Measurements from ENCODE around the gene SPDYE2. TPM values are rescaled to one million over a fixed set of nuclear protein-coding genes. Genes with fewer than 3 reads are reported as not detected.
"Not testable (repeated sequence)": the region's sequence is repeated elsewhere in the genome, so short reads cannot be mapped to it uniquely, and the experiment has no call there.

SPDYE2 gene
- total RNA-seq, 3 donors from 2014 or later, result not detected

DNA sequence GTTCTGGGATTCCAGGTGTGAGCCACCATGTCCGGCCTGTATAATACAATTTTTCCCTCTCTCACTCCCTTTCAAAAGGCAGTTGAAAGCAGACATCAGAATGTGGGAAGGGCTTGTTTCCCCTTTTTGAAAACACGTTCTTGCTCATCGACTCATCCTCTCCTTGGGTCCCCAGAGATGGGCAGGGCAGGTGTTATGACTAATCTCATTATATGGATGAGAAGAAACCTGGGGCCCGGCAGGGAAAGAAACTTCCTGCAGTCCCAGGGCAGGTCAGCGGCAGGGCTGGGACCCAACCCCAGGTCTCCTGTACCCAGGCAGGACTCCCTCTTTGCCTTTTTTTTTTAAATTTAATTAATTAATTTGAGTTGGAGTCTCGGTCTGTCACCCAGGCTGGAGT is 4.7 kb upstream of the SPDYE2 start:
- H3K4me3 ChIP-seq; H3K27me3 ChIP-seq; intact Hi-C loops (cut with DNase I; ENCODE audit: low total_unique reads); H3K4me1 ChIP-seq; H3K9me3 ChIP-seq; H3K36me3 ChIP-seq; H3K27ac ChIP-seq; DNase-seq (ENCODE audit: low spot score in 2 of 2): not testable (repeated sequence)

DNA sequence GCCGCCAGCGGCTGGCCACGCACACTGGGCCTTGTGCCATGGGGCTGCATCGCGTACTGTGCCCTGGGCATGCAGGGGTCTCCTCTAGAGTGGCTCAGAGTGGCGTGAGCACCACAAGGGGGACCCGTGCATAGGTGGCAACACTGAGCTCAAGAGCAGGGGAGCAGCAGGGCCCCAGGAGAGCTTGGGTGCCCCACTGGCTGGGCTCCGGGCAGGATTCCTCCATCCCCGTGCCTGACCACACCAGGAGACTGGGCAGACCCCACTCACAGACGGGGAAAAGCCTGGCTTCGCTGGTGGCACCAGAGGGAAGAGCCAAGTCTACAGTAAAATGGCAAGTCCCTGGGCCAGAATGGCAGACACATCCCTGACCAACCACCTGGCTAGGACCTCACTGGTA is 17.6 kb downstream of the SPDYE2 start:
- H3K27me3 ChIP-seq; DNase-seq (ENCODE audit: low spot score in 2 of 2); H3K4me1 ChIP-seq; H3K4me3 ChIP-seq; intact Hi-C loops (cut with DNase I; ENCODE audit: low total_unique reads); H3K27ac ChIP-seq; H3K36me3 ChIP-seq; H3K9me3 ChIP-seq: not testable (repeated sequence)

DNA sequence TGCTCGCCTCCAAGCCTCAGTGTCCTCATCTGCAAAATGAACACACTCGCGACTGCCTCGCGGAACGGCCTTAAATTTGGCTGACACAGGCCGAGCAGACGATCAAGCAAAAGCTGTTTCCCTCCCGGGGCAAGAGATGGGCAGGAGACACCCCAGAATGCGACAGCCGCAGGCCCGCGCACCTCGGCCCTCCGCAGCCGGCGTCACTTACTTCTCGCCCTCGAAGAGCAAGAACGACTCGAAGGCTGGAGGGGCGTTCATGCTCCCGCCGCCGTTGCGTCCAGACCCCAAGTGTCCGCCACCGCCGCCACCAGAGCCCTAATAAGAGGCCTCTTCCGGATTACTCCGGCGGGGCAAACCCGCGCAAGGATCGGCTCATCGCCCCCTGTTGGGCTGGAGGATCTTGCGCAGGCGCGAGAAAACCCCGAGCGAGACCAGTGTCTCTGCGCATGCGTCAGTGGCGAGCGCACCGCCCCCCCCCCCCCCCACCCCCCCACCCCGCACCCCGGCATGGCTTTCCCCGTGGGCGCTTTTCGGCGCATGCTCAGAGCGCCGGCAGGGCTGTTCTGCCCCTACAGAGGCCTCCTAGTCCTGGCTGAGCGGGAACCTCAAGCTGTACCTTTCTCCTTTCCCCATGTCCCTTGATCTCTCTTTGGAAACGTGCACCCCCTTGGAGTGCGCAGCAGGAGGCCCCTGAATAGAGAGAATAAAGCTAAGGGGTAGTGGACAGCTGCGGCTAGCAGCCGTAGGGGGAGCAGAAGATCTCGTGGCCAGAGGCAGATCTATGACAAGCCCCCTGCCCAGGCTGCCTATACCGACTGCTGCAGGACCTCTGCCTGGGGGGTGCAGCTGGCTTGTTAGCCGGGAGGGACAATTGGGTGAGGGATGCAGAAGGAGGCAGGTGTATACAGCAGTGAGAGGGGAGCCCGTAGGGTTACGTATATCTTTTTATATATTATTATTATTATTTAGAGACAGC is 21.5 kb downstream of the SPDYE2 start, which contains the start of gene POLR2J3:
Gene POLR2J3, minus strand, starts transcription at position 323 of the 979 bp plus-strand sequence. Its CDS starts 62 bp downstream, at position 261.
- intact Hi-C loops (cut with DNase I; ENCODE audit: low total_unique reads); H3K27me3 ChIP-seq; H3K4me1 ChIP-seq; H3K9me3 ChIP-seq; H3K36me3 ChIP-seq: not testable (repeated sequence)
- DNase-seq (ENCODE audit: low spot score in 2 of 2), result peak; percentile 92 to 100
- Histone ChIP-seq H3K4me3 (peak within 1 kb of the TSS; percentile 60 to 82 (median 61)), H3K27ac (peak within 1 kb of the TSS; percentile 58 to 68)
- peak; percentile 7 to 79 (median 62) for TF ChIP-seq POLR2AphosphoS5 (IDR thresholded peaks at IDR 0.05)
- TF ChIP-seq, protein P1, sequence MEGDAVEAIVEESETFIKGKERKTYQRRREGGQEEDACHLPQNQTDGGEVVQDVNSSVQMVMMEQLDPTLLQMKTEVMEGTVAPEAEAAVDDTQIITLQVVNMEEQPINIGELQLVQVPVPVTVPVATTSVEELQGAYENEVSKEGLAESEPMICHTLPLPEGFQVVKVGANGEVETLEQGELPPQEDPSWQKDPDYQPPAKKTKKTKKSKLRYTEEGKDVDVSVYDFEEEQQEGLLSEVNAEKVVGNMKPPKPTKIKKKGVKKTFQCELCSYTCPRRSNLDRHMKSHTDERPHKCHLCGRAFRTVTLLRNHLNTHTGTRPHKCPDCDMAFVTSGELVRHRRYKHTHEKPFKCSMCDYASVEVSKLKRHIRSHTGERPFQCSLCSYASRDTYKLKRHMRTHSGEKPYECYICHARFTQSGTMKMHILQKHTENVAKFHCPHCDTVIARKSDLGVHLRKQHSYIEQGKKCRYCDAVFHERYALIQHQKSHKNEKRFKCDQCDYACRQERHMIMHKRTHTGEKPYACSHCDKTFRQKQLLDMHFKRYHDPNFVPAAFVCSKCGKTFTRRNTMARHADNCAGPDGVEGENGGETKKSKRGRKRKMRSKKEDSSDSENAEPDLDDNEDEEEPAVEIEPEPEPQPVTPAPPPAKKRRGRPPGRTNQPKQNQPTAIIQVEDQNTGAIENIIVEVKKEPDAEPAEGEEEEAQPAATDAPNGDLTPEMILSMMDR (IDR thresholded peaks at IDR 0.05), result peak in 1 of 3 donors; percentile 69

DNA sequence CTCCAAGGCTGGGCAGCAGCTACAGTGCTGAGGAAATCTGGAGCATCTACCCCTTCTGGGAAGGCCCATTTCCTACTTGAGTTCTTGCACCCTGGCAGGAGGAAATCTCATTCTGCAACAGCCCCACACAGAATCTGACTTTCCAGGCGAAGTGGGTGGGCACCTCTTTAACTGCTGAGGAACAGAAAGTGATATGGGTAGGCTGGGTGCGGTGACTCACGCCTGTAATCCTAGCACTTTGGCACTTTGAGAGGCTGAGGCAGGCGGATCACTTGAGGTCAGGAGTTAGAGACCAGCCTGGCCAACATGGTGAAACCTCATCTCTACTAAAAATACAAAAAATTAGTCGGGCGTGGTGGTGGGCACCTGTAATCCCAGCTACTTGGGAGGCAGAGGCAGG is 23.6 kb downstream of the SPDYE2 start:
- H3K36me3 ChIP-seq; H3K4me3 ChIP-seq; H3K27ac ChIP-seq; intact Hi-C loops (cut with DNase I; ENCODE audit: low total_unique reads); H3K4me1 ChIP-seq; H3K27me3 ChIP-seq; H3K9me3 ChIP-seq; DNase-seq (ENCODE audit: low spot score in 2 of 2): not testable (repeated sequence)

DNA sequence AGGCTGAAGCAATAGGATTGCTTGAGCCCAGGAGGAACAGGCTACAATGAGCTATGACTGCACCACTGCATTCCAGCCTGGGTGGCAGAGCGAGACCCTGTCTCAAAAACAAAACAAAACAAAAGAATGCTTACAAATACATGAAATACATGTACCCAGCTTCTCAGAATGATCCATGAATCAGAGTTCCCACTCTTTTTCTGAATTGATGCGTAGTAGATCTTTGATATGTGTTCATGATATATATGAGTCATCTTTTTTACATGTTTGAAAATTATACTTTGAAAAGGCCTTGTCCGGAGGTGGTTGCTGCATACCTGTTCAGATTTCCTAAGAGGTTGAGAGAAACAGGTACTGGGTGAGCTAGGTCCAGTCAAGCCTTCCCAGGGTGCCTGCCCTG is 25.3 kb downstream of the SPDYE2 start:
- H3K27ac ChIP-seq; DNase-seq (ENCODE audit: low spot score in 2 of 2); H3K27me3 ChIP-seq; H3K36me3 ChIP-seq; intact Hi-C loops (cut with DNase I; ENCODE audit: low total_unique reads); H3K4me3 ChIP-seq; H3K4me1 ChIP-seq; H3K9me3 ChIP-seq: not testable (repeated sequence)

- intact Hi-C loops (cut with DNase I; ENCODE audit: low total_unique reads); H3K27me3 ChIP-seq; H3K36me3 ChIP-seq; H3K9me3 ChIP-seq; H3K4me3 ChIP-seq; DNase-seq (ENCODE audit: low spot score in 2 of 2); H3K27ac ChIP-seq; H3K4me1 ChIP-seq: not testable (repeated sequence)
These were observed 26.6 kb downstream of the SPDYE2 start for GRCh38 chr7:102577315-102578240.

DNA sequence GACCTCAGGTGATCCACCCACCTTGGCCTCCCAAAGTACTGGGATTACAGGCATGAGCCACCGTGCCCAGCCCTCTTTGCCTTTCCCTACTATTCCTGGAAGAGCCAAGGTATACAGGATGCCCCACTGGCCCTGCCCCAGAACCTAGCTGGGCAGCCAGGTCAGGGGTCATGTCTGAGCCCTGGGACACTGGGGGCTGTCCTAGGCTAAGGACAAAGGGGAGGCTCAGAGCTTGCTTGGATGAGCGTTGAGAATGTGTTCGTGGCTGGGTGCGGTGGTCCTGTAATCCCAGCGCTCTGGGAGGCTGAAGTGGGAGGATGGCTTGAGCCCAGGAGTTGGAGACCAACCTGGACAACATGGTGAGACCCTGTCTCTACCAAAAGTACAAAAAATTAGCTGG is 27.5 kb downstream of the SPDYE2 start:
- H3K4me1 ChIP-seq; intact Hi-C loops (cut with DNase I; ENCODE audit: low total_unique reads); H3K27me3 ChIP-seq; H3K36me3 ChIP-seq; H3K9me3 ChIP-seq; H3K4me3 ChIP-seq; H3K27ac ChIP-seq; DNase-seq (ENCODE audit: low spot score in 2 of 2): not testable (repeated sequence)

- DNase-seq (ENCODE audit: low spot score in 2 of 2); H3K27ac ChIP-seq; H3K4me3 ChIP-seq; intact Hi-C loops (cut with DNase I; ENCODE audit: low total_unique reads); H3K9me3 ChIP-seq; H3K27me3 ChIP-seq; H3K4me1 ChIP-seq; H3K36me3 ChIP-seq: not testable (repeated sequence)
These were observed 30.7 kb downstream of the SPDYE2 start for GRCh38 chr7:102581722-102582121.

GRCh38 chr7:102583495-102583894 is 32.5 kb downstream of the SPDYE2 start:
- H3K36me3 ChIP-seq; H3K27ac ChIP-seq; DNase-seq (ENCODE audit: low spot score in 2 of 2); intact Hi-C loops (cut with DNase I; ENCODE audit: low total_unique reads); H3K27me3 ChIP-seq; H3K9me3 ChIP-seq; H3K4me1 ChIP-seq; H3K4me3 ChIP-seq: not testable (repeated sequence)

- H3K4me3 ChIP-seq; DNase-seq (ENCODE audit: low spot score in 2 of 2); H3K27ac ChIP-seq; intact Hi-C loops (cut with DNase I; ENCODE audit: low total_unique reads); H3K27me3 ChIP-seq; H3K9me3 ChIP-seq; H3K4me1 ChIP-seq; H3K36me3 ChIP-seq: not testable (repeated sequence)
These were observed 38.8 kb downstream of the SPDYE2 start for GRCh38 chr7:102589857-102590256.

DNA sequence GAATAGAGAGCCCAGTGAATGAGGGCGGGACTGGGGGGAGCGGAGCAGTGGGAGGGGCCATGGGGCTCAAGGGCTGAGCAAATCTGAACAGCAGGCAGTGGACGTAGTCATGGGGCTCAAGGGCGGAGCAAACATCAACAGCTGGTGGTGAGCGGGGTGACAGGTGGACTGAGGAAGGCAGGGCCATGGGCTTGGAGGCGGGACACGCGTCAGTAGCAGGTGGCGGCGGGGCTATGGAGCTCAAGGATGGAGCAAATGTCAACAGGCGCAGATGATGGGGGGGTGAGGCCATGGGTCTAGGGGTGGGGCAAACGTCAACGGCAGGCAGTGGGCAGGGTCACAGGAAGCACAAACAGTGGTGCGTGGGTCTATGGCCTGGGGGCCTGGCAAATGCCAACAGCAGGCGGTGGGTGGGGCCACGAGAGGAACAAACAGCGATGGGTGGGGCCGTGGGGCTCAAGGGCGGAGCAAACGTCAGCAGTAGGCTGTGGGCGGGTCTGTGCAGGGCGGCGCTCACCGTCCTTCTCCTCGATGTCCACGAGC is 41.5 kb downstream of the SPDYE2 start:
- H3K27ac ChIP-seq; intact Hi-C loops (cut with DNase I; ENCODE audit: low total_unique reads); H3K4me3 ChIP-seq; H3K9me3 ChIP-seq; H3K36me3 ChIP-seq; H3K27me3 ChIP-seq; H3K4me1 ChIP-seq: not testable (repeated sequence)
- peak; percentile 61 to 88 for DNase-seq (ENCODE audit: low spot score in 2 of 2)
